DOHH2 (cell line): Measurements from ENCODE around the gene NKD1.

ENCODE experiments used
- CTCF ChIP-seq: fragments of 200-600 bp; sonication (generic); IDR thresholded peaks from one replicate; pipeline ENCODE4 v1.5.1; 2014; ENCODE audit warnings: antibody characterized with exemption, mild to moderate bottlenecking, low read depth, low read length; ENCODE audit not compliant: poor library complexity, severe bottlenecking
- EZH2phosphoT487 ChIP-seq: fragments of 200-600 bp; sonication (generic); IDR thresholded peaks from 2 replicates; pipeline ENCODE4 v1.6.1; 2017; ENCODE audit warnings: borderline replicate concordance, mild to moderate bottlenecking, antibody characterized with exemption, low read length, moderate library complexity, mixed read lengths

DNA sequence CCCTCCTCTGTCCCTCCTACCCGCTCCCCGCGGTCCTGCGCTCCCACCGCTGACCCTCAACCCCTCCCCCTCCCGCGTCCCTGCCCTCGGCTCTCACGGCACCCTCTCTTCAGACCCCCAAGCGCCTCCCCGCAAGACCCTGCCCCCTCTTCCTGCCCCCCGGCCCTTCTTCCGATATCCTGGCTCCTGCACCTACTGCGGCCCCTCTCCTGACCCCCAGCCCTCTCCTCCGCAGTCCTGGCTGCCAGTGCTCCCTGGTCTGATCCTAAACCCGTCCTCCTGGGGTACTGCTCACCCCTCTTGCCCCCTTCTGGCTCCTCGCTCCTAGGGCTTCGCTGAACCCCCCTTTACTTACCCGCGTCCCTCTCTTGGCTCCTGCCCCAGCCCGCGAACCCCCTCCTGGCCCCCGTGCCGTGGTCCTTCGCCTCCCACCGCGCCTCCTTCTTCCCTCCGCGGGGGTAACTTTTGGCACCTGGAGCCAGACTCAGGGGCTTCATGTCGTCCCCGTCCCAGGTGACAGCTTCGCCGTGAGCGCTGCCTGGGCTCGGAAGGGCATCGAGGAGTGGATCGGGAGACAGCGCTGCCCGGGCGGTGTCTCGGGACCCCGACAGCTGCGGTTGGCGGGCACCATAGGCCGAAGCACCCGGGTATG lies 839 bp downstream of the NKD1 start:
- TF ChIP-seq CTCF, result no peak
- no peak for TF ChIP-seq EZH2phosphoT487
